BJ (cell line): ENCODE results near the gene CRADD. TPM values are rescaled to one million over a fixed set of nuclear protein-coding genes. Genes with fewer than 3 reads are reported as not detected.
"Not testable (repeated sequence)": the region's sequence is repeated elsewhere in the genome, so short reads cannot be mapped to it uniquely, and the experiment has no call there.

Source experiments
- CTCF ChIA-PET: fragments of 350-600 bp; formaldehyde crosslinking; extraction: SDS; loops from one replicate; lab custom pipeline; 2021; ENCODE audit warnings: antibody characterized with exemption, inconsistent platforms; lab: Yijun Ruan, JAX
- POLR2A ChIA-PET: fragments of 300-600 bp; sonication (Branson Sonifier 250); formaldehyde crosslinking; extraction: SDS; loops from one replicate; lab custom pipeline; 2021; ENCODE audit warnings: antibody characterized with exemption; lab: Charles Lee
- DNase-seq: peaks from one replicate; pipeline ENCODE4 v3.0.0-alpha.2; 2011; ENCODE audit warnings: low read depth
- H3K27me3 ChIP-seq: 2 replicates; pipeline ENCODE4 v1.6.0; 2011; ENCODE audit warnings: low read length; ENCODE audit not compliant: control insufficient read depth, insufficient read depth
- H3K36me3 ChIP-seq: 2 replicates; pipeline ENCODE4 v1.5.1; 2011; ENCODE audit warnings: low read length; ENCODE audit not compliant: control insufficient read depth, insufficient read depth
- H3K4me3 ChIP-seq: 2 replicates; pipeline ENCODE4 v1.5.1; 2011; ENCODE audit warnings: low read depth, mild to moderate bottlenecking, control low read depth, low read length
- polyA plus RNA-seq: library from polyadenylated mRNA; depleted of rRNA; stranded (reverse); fragments of >200 nt; gene quantifications from 2 replicates; pipeline ENCODE4 v1.2.3, GENCODE V29; 2011
- TF ChIP-seq, protein P1 (sequence below): IDR thresholded peaks from 2 replicates; pipeline ENCODE4 v1.5.1; 2011; ENCODE audit warnings: low read depth, mild to moderate bottlenecking, control low read depth, inconsistent platforms, low read length, moderate library complexity; ENCODE audit not compliant: insufficient read depth

The CRADD gene
- polyA plus RNA-seq, 1 experiment = 16.6 TPM

DNA sequence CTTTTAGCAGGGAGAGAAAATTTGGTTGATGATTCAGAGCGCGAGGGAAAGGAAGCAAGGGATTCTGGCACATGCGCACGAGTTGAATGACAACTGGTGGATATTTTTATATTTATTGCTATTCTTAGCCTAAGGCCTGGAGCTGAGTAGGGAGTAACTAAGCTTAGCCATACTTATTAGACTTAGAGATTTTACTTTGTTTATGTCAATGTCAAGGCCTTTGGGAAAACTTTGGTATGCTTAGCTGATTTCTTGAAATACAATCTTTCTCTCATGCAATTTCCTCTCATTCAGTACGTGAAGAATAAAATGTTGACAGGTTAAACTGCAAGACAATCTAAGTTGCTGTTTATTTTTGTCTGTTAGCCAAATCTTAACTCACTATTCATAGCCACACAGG lies 101.1 kb downstream of the CRADD start:
- TF ChIP-seq, protein P1, sequence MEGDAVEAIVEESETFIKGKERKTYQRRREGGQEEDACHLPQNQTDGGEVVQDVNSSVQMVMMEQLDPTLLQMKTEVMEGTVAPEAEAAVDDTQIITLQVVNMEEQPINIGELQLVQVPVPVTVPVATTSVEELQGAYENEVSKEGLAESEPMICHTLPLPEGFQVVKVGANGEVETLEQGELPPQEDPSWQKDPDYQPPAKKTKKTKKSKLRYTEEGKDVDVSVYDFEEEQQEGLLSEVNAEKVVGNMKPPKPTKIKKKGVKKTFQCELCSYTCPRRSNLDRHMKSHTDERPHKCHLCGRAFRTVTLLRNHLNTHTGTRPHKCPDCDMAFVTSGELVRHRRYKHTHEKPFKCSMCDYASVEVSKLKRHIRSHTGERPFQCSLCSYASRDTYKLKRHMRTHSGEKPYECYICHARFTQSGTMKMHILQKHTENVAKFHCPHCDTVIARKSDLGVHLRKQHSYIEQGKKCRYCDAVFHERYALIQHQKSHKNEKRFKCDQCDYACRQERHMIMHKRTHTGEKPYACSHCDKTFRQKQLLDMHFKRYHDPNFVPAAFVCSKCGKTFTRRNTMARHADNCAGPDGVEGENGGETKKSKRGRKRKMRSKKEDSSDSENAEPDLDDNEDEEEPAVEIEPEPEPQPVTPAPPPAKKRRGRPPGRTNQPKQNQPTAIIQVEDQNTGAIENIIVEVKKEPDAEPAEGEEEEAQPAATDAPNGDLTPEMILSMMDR = no peak
- no peaks in the 10 kb centered on the region for H3K36me3 ChIP-seq
- H3K27me3 ChIP-seq = no peaks in the 10 kb centered on the region
- POLR2A ChIA-PET = interaction anchor here (0.5 to 1.0 kb wide), 3 partner anchors 108 to 1167 kb away, joined by 3 to 4 read pairs (median 4); no protein-coding TSS in a partner anchor
- CTCF ChIA-PET = interaction anchor here (0.6 to 2.0 kb wide), 5 partner anchors 10 to 323 kb away, joined by 3 to 14 read pairs (median 4); no protein-coding TSS in a partner anchor
- H3K4me3 ChIP-seq = no peak overlapping the region
- DNase-seq = peak; percentile 89

DNA sequence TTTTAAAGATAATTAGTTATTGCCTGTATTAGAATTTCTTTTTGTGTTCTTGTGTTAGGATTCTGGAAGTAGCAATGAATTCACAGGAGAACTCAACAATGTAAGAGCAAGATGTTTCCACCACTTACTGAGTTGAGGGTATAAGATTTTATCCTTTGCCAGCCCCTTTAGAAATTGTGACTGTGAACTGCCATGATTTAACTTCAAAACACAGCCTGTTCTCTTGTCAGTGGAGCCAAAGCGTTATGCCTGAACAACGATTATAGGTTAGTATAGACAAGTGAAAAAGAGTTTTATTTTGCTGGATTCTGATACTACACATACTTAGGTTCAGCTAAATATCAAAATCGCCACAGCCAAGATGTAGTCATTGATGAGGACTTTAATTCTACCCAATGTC lies 101.6 kb downstream of the CRADD start:
- DNase-seq = no peak
- ChIA-PET CTCF (interaction anchor here (1.4 to 2.0 kb wide), 2 partner anchors 12 to 322 kb away, joined by 4 to 14 read pairs; no protein-coding TSS in a partner anchor), POLR2A (interaction anchor here (0.5 to 1.0 kb wide), 3 partner anchors 108 to 1168 kb away, joined by 3 to 4 read pairs (median 4); no protein-coding TSS in a partner anchor)
- no peaks in the 10 kb centered on the region for H3K27me3 ChIP-seq
- TF ChIP-seq, protein P1 = no peak
- H3K4me3 ChIP-seq = no peak overlapping the region
- no peaks in the 10 kb centered on the region for H3K36me3 ChIP-seq

DNA sequence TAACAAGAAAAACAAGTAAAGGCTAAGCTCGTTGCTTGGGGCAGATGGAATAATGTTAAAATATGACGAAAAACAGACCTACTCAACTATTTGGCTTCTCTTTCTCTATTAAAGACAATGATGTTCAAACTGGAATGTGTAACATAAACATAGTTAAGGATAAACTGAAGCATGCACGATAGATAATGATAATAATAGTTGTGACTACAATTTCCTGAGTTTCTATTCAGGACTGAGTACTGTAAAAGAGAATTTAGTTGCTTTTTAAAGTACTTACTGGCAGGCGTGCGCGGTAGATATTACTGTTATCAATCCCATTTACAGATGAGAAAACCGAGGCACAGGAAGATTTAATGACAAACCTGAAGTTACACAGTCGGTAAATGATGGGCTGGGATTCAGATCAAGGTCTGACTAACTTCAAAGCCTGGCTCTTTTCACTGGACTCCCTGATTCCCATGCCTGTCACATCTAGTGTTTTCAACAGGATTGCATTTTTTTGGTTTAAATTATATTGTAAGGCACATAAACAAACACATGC lies 103.0 kb downstream of the CRADD start:
- POLR2A ChIA-PET = interaction anchor here (0.5 to 0.7 kb wide), 5 partner anchors 22 to 278 kb away, joined by 3 to 7 read pairs (median 4); no protein-coding TSS in a partner anchor
- CTCF ChIA-PET = interaction anchor here (0.6 to 1.0 kb wide), 4 partner anchors 21 to 322 kb away, joined by 3 to 4 read pairs (median 3); no protein-coding TSS in a partner anchor
- Histone ChIP-seq H3K27me3 (no peaks in the 10 kb centered on the region), H3K4me3 (no peak overlapping the region), H3K36me3 (no peaks in the 10 kb centered on the region)
- DNase-seq = no peak
- TF ChIP-seq, protein P1 = no peak

DNA sequence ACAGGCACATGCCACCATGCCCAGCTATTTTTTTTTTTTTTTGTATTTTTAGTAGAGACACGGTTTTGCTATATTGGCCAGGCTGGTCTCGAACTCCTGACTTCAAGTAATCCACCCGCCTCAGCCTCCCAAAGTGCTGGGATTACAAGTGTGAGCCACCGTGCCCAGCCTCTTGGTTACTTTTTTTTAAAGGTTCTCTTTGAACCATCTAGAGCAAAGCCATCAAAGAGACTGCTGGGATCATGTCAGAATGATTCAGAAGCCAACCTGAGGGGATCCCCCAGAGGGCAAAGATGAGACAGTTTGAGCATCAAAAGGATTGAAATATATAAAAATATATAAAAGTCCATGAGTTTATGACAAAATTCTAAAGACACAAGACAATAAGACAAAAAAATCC lies 103.7 kb downstream of the CRADD start:
- POLR2A ChIA-PET = interaction anchor here (0.8 kb wide), 1 partner anchor 56 kb away, joined by 3 read pairs; no protein-coding TSS in a partner anchor
- DNase-seq = not testable (repeated sequence)

DNA sequence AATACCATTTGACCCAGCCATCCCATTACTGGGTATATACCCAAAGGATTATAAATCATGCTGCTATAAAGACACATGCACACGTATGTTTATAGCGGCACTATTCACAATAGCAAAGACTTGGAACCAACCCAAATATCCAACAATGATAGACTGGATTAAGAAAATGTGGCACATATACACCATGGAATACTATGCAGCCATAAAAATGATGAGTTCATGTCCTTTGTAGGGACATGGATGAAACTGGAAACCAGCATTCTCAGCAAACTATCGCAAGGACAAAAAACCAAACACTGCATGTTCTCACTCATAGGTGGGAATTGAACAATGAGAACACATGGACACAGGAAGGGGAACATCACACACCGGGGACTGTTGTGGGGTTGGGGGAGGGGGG lies 104.8 kb downstream of the CRADD start:
- H3K27me3 ChIP-seq, H3K4me3 ChIP-seq, H3K36me3 ChIP-seq, DNase-seq, CTCF ChIA-PET: not testable (repeated sequence)
- POLR2A ChIA-PET = interaction anchor here (0.8 kb wide), 1 partner anchor 55 kb away, joined by 3 read pairs; no protein-coding TSS in a partner anchor

More for the DNA sequence above, 103.7 kb downstream of the CRADD start:
- H3K36me3 ChIP-seq, H3K4me3 ChIP-seq, H3K27me3 ChIP-seq: not testable (repeated sequence)
- CTCF ChIA-PET = interaction anchor here (0.6 to 1.0 kb wide), 2 partner anchors 14 to 305 kb away, joined by 3 read pairs; no protein-coding TSS in a partner anchor

DNA sequence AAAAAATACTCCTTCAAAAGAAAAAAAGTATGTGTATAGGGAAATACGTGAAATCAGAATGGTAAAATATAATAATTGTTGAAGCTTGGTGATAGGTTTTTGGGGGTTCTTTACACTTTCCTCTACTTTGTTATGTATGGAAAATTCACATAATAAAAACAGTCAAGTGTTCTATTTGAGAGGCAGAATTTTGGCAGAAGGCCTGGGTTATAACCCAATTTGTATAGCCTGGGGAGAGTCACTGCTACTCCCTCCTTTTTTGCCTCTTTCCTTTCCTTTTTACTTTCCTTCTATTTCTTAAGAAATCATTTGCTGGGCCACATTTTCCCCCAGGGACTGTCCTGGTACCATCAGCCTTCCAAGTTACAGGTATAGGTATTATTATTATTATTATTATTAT lies 105.7 kb downstream of the CRADD start:
- H3K4me3 ChIP-seq = no peak overlapping the region
- CTCF ChIA-PET = interaction anchor here (0.6 kb wide), 1 partner anchor 318 kb away, joined by 3 read pairs; no protein-coding TSS in a partner anchor
- no peaks in the 10 kb centered on the region for H3K27me3 ChIP-seq
- POLR2A ChIA-PET = interaction anchor here (0.7 kb wide), 1 partner anchor 101 kb away, joined by 3 read pairs; no protein-coding TSS in a partner anchor
- no peaks in the 10 kb centered on the region for H3K36me3 ChIP-seq
- TF ChIP-seq, protein P1 = no peak
- DNase-seq = no peak
